Mesendoderm (in vitro differentiated cells): Measurements from ENCODE around the gene USB1.
A peak's percentile ranks its signal among the peaks of the same experiment; 100 is the strongest.

Source experiments
- DNase-seq: peaks from one replicate; pipeline ENCODE4 v3.0.0; 2013
- H2AK5ac ChIP-seq: 2 replicates; pipeline ENCODE4 v1.6.1; 2013; ENCODE audit warnings: low read length, inconsistent platforms
- H2BK120ac ChIP-seq: 2 replicates; pipeline ENCODE4 v1.6.1; 2013; ENCODE audit warnings: low read depth, mild to moderate bottlenecking, low read length, moderate library complexity, mixed read lengths
- H2BK15ac ChIP-seq: replicated peaks from 2 replicates; pipeline ENCODE4 v1.6.1; 2013; ENCODE audit warnings: low read depth, mild to moderate bottlenecking, moderate library complexity
- H2BK5ac ChIP-seq: 2 replicates; pipeline ENCODE4 v1.6.1; 2013; ENCODE audit warnings: low read length, inconsistent platforms
- H3K18ac ChIP-seq: 2 replicates; pipeline ENCODE4 v1.6.1; 2013; ENCODE audit warnings: mild to moderate bottlenecking, low read length, mixed read lengths
- H3K23ac ChIP-seq: one replicate; pipeline ENCODE4 v1.6.1; 2013; ENCODE audit warnings: low read length
- H3K27ac ChIP-seq: 2 replicates; pipeline ENCODE4 v1.5.1; 2013; ENCODE audit warnings: low read depth, mild to moderate bottlenecking, inconsistent platforms, low read length, moderate library complexity
- H3K27me3 ChIP-seq: 2 replicates; pipeline ENCODE4 v1.6.1; 2013; ENCODE audit warnings: low read length, control low read depth, mild to moderate bottlenecking, inconsistent platforms; ENCODE audit not compliant: insufficient read depth, poor library complexity
- H3K36me3 ChIP-seq: 2 replicates; pipeline ENCODE4 v1.6.1; 2013; ENCODE audit warnings: low read length, inconsistent platforms; ENCODE audit not compliant: control insufficient read depth, insufficient read depth
- H3K4ac ChIP-seq: one replicate; pipeline ENCODE4 v1.6.1; 2013; ENCODE audit warnings: low read depth, mild to moderate bottlenecking, low read length, moderate library complexity
- H3K4me1 ChIP-seq: 2 replicates; pipeline ENCODE4 v1.6.1; 2013; ENCODE audit warnings: low read depth, low read length, inconsistent platforms; ENCODE audit not compliant: control insufficient read depth
- H3K4me2 ChIP-seq: 2 replicates; pipeline ENCODE4 v1.6.1; 2013; ENCODE audit warnings: low read length
- H3K4me3 ChIP-seq: 2 replicates; pipeline ENCODE4 v1.5.1; 2013; ENCODE audit warnings: mild to moderate bottlenecking, low read length
- H3K56ac ChIP-seq: one replicate; pipeline ENCODE4 v1.6.1; 2013; ENCODE audit warnings: low read length
- H3K79me1 ChIP-seq: 2 replicates; pipeline ENCODE4 v1.6.1; 2013; ENCODE audit warnings: low read length, inconsistent platforms
- H3K79me2 ChIP-seq: 2 replicates; pipeline ENCODE4 v1.6.1; 2013; ENCODE audit warnings: mild to moderate bottlenecking, low read length; ENCODE audit not compliant: control insufficient read depth, insufficient read depth
- H3K9ac ChIP-seq: 2 replicates; pipeline ENCODE4 v1.6.1; 2013; ENCODE audit warnings: low read length, inconsistent platforms
- H4K5ac ChIP-seq: one replicate; pipeline ENCODE4 v1.6.1; 2013; ENCODE audit warnings: low read length
- H4K8ac ChIP-seq: one replicate; pipeline ENCODE4 v1.6.1; 2013; ENCODE audit warnings: low read depth, mild to moderate bottlenecking, control low read depth, low read length, moderate library complexity
- WGBS: extraction: QIAGEN DNeasy Blood & Tissue Kit; methylation state at CpG from one replicate; pipeline ENCODE4 v1.1.7; 2013; ENCODE audit warnings: low lambda C conversion rate, missing lambda C conversion rate; ENCODE audit not compliant: insufficient coverage; ENCODE audit errors: extremely low coverage; 5-methylcytosine and 5-hydroxymethylcytosine counted together

USB1 gene

GRCh38 chr16:58024486-58025350, 23.5 kb downstream of the USB1 start:
- Histone ChIP-seq H3K9ac (peak overlapping the region; percentile 71), H3K4me2 (peak overlapping the region; percentile 84), H2BK15ac (no peak overlapping the region), H3K4ac (peak overlapping the region; percentile 21), H4K5ac (no peak overlapping the region), H3K27ac (peak overlapping the region; percentile 81), H3K4me1 (peaks cover 32% of the 10 kb centered on the region), H2AK5ac (peak overlapping the region; percentile 18), H2BK120ac (no peak overlapping the region), H3K79me2 (peaks cover 25% of the 10 kb centered on the region), H3K18ac (peak overlapping the region; percentile 65), H3K27me3 (no peaks in the 10 kb centered on the region), H3K4me3 (peak overlapping the region; percentile 14), H2BK5ac (peak overlapping the region; percentile 94), H3K56ac (peak overlapping the region; percentile 88), H3K23ac (peak overlapping the region; percentile 98), H4K8ac (no peak overlapping the region), H3K36me3 (no peaks in the 10 kb centered on the region), H3K79me1 (peaks cover 20% of the 10 kb centered on the region)
- DNase-seq, result peak; percentile 84
- no CpG with 5 or more reads among the region's 57 CpGs for WGBS

- H2BK5ac ChIP-seq, result peak within 1 kb of the TSS; percentile 94
- peak within 1 kb of the TSS; percentile 81 for H3K27ac ChIP-seq
- H2AK5ac ChIP-seq, result no peak within 1 kb of the TSS
- peak within 1 kb of the TSS; percentile 50 for H3K4ac ChIP-seq
- peak within 1 kb of the TSS; percentile 96 for H3K9ac ChIP-seq
- H3K23ac ChIP-seq, result peak within 1 kb of the TSS; percentile 98
- H3K4me2 ChIP-seq, result peak within 1 kb of the TSS; percentile 84
- H3K36me3 ChIP-seq, result no peaks in the 10 kb centered on the region
- peak; percentile 99 for DNase-seq
- peaks cover 28% of the 10 kb centered on the region for H3K79me1 ChIP-seq
- H3K79me2 ChIP-seq, result peaks cover 32% of the 10 kb centered on the region
- H3K4me3 ChIP-seq, result peak within 1 kb of the TSS; percentile 90
- peak within 1 kb of the TSS; percentile 97 for H3K56ac ChIP-seq
- H2BK15ac ChIP-seq, result no peak within 1 kb of the TSS
- no peaks in the 10 kb centered on the region for H3K27me3 ChIP-seq
- peaks cover 32% of the 10 kb centered on the region for H3K4me1 ChIP-seq
- H2BK120ac ChIP-seq, result peak within 1 kb of the TSS; percentile 17
- no peak within 1 kb of the TSS for H4K8ac ChIP-seq
- WGBS, result no CpG with 5 or more reads among the region's 90 CpGs
- H4K5ac ChIP-seq, result no peak within 1 kb of the TSS
- peak within 1 kb of the TSS; percentile 65 for H3K18ac ChIP-seq
Measured at GRCh38 chr16:58025351-58026138, 24.3 kb downstream of the USB1 start, which contains the start of gene MMP15. TSS of gene MMP15 (plus strand) at chr16:58025754. CDS start at chr16:58026351, 597 bp downstream.

GRCh38 chr16:58026139-58026704, 25.0 kb downstream of the USB1 start:
- Histone ChIP-seq H3K4ac (peak overlapping the region; percentile 50), H3K4me2 (peak overlapping the region; percentile 84), H3K9ac (peak overlapping the region; percentile 96), H2BK120ac (peak overlapping the region; percentile 17), H2AK5ac (no peak overlapping the region), H3K56ac (peak overlapping the region; percentile 97), H3K23ac (peak overlapping the region; percentile 97), H3K36me3 (no peaks in the 10 kb centered on the region), H3K79me1 (peaks cover 28% of the 10 kb centered on the region), H3K79me2 (peaks cover 32% of the 10 kb centered on the region), H3K4me3 (peak overlapping the region; percentile 90), H3K27ac (peak overlapping the region; percentile 80), H3K18ac (peak overlapping the region; percentile 47), H2BK5ac (peak overlapping the region; percentile 73), H4K8ac (no peak overlapping the region), H2BK15ac (no peak overlapping the region), H3K27me3 (no peaks in the 10 kb centered on the region), H4K5ac (no peak overlapping the region), H3K4me1 (peaks cover 32% of the 10 kb centered on the region)
- DNase-seq, result peak; percentile 61
- no CpG with 5 or more reads among the region's 65 CpGs for WGBS

GRCh38 chr16:58026705-58027160, 25.5 kb downstream of the USB1 start:
- Histone ChIP-seq H3K36me3 (no peaks in the 10 kb centered on the region), H3K4me3 (peak overlapping the region; percentile 90), H2AK5ac (no peak overlapping the region), H3K9ac (peak overlapping the region; percentile 96), H3K79me2 (peaks cover 32% of the 10 kb centered on the region), H2BK15ac (no peak overlapping the region), H4K5ac (no peak overlapping the region), H3K4me2 (peak overlapping the region; percentile 84), H3K4ac (peak overlapping the region; percentile 11), H2BK120ac (peak overlapping the region; percentile 4), H4K8ac (no peak overlapping the region), H3K23ac (peak overlapping the region; percentile 82), H2BK5ac (peak overlapping the region; percentile 73), H3K18ac (peak overlapping the region; percentile 47), H3K79me1 (peaks cover 28% of the 10 kb centered on the region), H3K27me3 (no peaks in the 10 kb centered on the region), H3K4me1 (peaks cover 32% of the 10 kb centered on the region), H3K27ac (peak overlapping the region; percentile 80), H3K56ac (peak overlapping the region; percentile 97)
- DNase-seq, result no peak
- no CpG with 5 or more reads among the region's 38 CpGs for WGBS

- Histone ChIP-seq H3K4me1 (peaks cover 33% of the 10 kb centered on the region), H3K23ac (no peak overlapping the region), H3K4me3 (peak overlapping the region; percentile 90), H4K8ac (no peak overlapping the region), H2BK120ac (peak overlapping the region; percentile 4), H3K79me2 (peaks cover 35% of the 10 kb centered on the region), H4K5ac (no peak overlapping the region), H2AK5ac (no peak overlapping the region), H3K4ac (peak overlapping the region; percentile 11), H3K27me3 (no peaks in the 10 kb centered on the region), H2BK5ac (peak overlapping the region; percentile 37), H2BK15ac (no peak overlapping the region), H3K56ac (peak overlapping the region; percentile 97), H3K18ac (peak overlapping the region; percentile 47), H3K9ac (peak overlapping the region; percentile 96), H3K27ac (peak overlapping the region; percentile 80), H3K36me3 (no peaks in the 10 kb centered on the region), H3K4me2 (peak overlapping the region; percentile 84), H3K79me1 (peaks cover 30% of the 10 kb centered on the region)
- DNase-seq, result peak; percentile 90
- no CpG with 5 or more reads among the region's 43 CpGs for WGBS
Measured at GRCh38 chr16:58027161-58027915, 26.1 kb downstream of the USB1 start.
